ENCODE results near the gene ANG. TPM values are rescaled to one million over a fixed set of nuclear protein-coding genes. Genes with fewer than 3 reads are reported as not detected.
A peak's percentile ranks its signal among the peaks of the same experiment; 100 is the strongest.

Gene ANG
- total RNA-seq, 1 experiment from 2014 or later = 4.4 TPM

DNA sequence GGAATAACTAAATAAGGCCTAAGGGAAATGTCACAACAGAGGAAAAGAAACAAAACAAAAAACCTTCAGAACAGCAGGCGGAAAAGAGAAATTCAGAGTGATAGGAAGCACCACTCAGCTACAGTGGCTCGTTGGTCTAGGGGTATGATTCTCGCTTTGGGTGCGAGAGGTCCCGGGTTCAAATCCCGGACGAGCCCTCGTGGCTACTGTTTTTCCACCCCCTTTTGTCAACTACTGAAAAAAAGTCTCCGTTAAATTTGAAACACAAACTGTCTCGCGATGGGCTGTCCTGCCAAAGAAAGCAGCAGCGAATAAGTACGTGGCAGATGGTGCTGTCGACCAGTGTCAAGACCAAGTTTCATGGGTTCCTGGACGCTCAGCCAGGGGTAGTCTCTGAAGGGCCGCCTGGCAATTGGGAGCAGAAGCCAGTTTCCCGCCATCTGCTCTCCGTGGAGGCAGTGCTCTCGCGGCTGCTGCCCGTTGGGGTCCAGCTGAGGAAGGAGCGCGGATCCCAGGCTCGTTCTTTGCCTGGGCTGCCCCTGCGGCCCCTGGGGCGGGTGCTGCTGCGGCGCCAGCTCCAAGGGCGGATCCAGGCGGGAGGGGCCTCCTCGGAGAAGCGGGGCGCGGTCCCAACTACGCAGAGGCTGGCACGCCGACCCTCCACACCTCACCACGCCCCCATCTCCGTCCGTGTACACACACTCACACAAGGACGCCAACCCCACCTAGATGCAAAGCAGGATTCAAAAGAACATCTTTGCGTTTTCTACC is 4.5 kb upstream of the ANG start, which contains the start of gene RNASE4:
Gene RNASE4, plus strand, starts transcription at position 670 of the 771 bp plus-strand sequence. CDS start 14,812 bp downstream, outside the sequence.
- DNase-seq = peak; percentile 66 to 75
- Histone ChIP-seq H3F3A (ENCODE audit: insufficient read depth, low read depth) (peaks cover 41% of the 10 kb centered on the region; the same call in 1 of the 2 replicates), H3K9me2 (ENCODE audit: insufficient read depth) (no peaks in the 10 kb centered on the region), H3K4me3 (peak within 1 kb of the TSS; percentile 75), H3K4me2 (peak within 1 kb of the TSS; percentile 95), H4K20me1 (ENCODE audit: insufficient read depth) (no peaks in the 10 kb centered on the region), H3K36me3 (ENCODE audit: low read depth) (no peaks in the 10 kb centered on the region), H3K27ac (peak within 1 kb of the TSS; percentile 82), H3K9me3 (ENCODE audit: insufficient read depth, low read depth) (no peaks in the 10 kb centered on the region), H2AFZ (peak within 1 kb of the TSS; percentile 84), H3K27me3 (ENCODE audit: insufficient read depth, low read depth) (no peaks in the 10 kb centered on the region), H3K4me1 (replicated peaks; ENCODE audit: insufficient read depth) (peaks cover 21% of the 10 kb centered on the region), H3K79me2 (ENCODE audit: low read depth) (no peaks in the 10 kb centered on the region)
- BruUV-seq (replicated peaks) = no TSS peak
- intact Hi-C loops (cut with micrococcal nuclease; ENCODE audit: unreplicated experiment) = loop anchor here (2.0 to 5.0 kb wide), 2 partner anchors 272 to 357 kb away; partner anchors contain the start of gene TEP1
- POLR2A ChIA-PET (ENCODE audit: unreplicated experiment) = interaction anchor here (0.6 to 0.7 kb wide), 4 partner anchors 188 to 289 kb away, joined by 3 to 4 read pairs (median 3); no protein-coding TSS in a partner anchor
- no peak for TF ChIP-seq EZH2 (IDR thresholded peaks at IDR 0.05; ENCODE audit: low read depth)
- TF ChIP-seq, protein P1, sequence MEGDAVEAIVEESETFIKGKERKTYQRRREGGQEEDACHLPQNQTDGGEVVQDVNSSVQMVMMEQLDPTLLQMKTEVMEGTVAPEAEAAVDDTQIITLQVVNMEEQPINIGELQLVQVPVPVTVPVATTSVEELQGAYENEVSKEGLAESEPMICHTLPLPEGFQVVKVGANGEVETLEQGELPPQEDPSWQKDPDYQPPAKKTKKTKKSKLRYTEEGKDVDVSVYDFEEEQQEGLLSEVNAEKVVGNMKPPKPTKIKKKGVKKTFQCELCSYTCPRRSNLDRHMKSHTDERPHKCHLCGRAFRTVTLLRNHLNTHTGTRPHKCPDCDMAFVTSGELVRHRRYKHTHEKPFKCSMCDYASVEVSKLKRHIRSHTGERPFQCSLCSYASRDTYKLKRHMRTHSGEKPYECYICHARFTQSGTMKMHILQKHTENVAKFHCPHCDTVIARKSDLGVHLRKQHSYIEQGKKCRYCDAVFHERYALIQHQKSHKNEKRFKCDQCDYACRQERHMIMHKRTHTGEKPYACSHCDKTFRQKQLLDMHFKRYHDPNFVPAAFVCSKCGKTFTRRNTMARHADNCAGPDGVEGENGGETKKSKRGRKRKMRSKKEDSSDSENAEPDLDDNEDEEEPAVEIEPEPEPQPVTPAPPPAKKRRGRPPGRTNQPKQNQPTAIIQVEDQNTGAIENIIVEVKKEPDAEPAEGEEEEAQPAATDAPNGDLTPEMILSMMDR (conservative IDR thresholded peaks at IDR 0.05) = no peak
- CTCF ChIA-PET = no interaction called here

DNA sequence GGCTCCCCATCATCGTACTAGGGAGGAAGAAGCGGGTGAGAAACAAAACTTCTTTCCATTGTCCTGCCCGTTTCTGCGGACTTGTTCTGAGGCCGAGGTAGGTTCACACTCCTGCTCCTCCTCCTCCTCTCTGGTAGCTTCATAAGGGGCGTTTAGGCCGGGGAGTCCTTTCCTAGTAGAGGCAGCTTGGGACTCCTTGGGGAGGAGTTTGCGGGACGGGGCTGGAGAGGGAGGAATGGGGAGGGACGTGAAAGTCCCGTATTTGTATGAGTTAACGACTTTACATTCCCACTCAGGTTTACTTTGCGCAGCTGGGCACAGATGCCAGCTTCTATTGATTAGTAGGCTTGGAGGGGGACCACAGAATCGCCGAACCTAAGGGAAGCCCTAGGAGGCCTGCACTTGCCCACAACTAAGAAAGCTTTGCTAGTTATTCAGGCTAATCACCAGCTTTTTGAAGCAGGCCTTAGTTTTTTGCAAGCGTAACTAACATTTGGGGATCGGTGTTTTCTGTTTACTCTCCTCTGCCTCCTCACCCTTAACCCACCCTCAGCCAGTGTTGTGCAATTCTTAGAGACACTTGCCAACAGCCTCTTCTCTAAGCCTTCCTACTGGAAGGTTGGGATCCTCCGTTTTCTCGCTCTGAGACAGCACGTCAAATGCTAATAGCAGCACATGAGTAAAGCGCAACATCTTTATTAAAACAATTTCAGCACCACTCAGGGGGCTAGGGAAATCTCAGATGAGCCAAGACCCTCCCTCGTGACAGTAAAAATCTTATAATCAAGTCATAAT is 3.7 kb upstream of the ANG start:
- ChIA-PET POLR2A (ENCODE audit: unreplicated experiment) (interaction anchor here (0.6 to 0.7 kb wide), 4 partner anchors 187 to 288 kb away, joined by 3 to 4 read pairs (median 3); no protein-coding TSS in a partner anchor), CTCF (interaction anchor here (0.6 kb wide), 2 partner anchors 22 to 285 kb away, joined by 8 to 12 read pairs; no protein-coding TSS in a partner anchor)
- H3K27ac ChIP-seq = peak overlapping the region; percentile 82
- H3K36me3 ChIP-seq (ENCODE audit: low read depth) = no peaks in the 10 kb centered on the region
- no peak for DNase-seq
- no peaks in the 10 kb centered on the region for H3K79me2 ChIP-seq (ENCODE audit: low read depth)
- no peaks in the 10 kb centered on the region for H4K20me1 ChIP-seq (ENCODE audit: insufficient read depth)
- H3K4me1 ChIP-seq (replicated peaks; ENCODE audit: insufficient read depth) = peaks cover 18% of the 10 kb centered on the region
- peak overlapping the region; percentile 95 for H3K4me2 ChIP-seq
- H3F3A ChIP-seq (ENCODE audit: insufficient read depth, low read depth) = peaks cover 41% of the 10 kb centered on the region; the same call in 1 of the 2 replicates
- no peak for TF ChIP-seq EZH2 (IDR thresholded peaks at IDR 0.05; ENCODE audit: low read depth)
- TF ChIP-seq, protein P1 (conservative IDR thresholded peaks at IDR 0.05) = no peak
- BruUV-seq (replicated peaks) = no TSS peak
- H2AFZ ChIP-seq = peak overlapping the region; percentile 84
- H3K9me3 ChIP-seq (ENCODE audit: insufficient read depth, low read depth) = no peaks in the 10 kb centered on the region
- H3K9me2 ChIP-seq (ENCODE audit: insufficient read depth) = no peaks in the 10 kb centered on the region
- intact Hi-C loops (cut with micrococcal nuclease; ENCODE audit: unreplicated experiment) = loop anchor here (2.0 to 5.0 kb wide), 2 partner anchors 273 to 358 kb away; partner anchors contain the start of gene TEP1
- peak overlapping the region; percentile 75 for H3K4me3 ChIP-seq
- no peaks in the 10 kb centered on the region for H3K27me3 ChIP-seq (ENCODE audit: insufficient read depth, low read depth)

Measured in PC-9 (cell line).